Kidney (tissue), 14 donors: ENCODE results near the gene LGALS1. TPM values are rescaled to one million over a fixed set of nuclear protein-coding genes. Genes with fewer than 3 reads are reported as not detected.

ENCODE experiments used
- DNase-seq, 5 donors: peaks; one replicate each; pipeline ENCODE4 v3.0.0-alpha.2; 2013 to 2020
- FAIRE-seq: peaks from 2 replicates; lab custom pipeline; 2012; peaks lifted over from hg19 to GRCh38; lab: Jason Lieb, UNC
- H3K27ac ChIP-seq, 2 donors: one replicate each; pipeline ENCODE4 v1.7.0; 2013; ENCODE audit warnings: low read depth in 2 of 2, low read length in 2 of 2, inconsistent platforms in 1 of 2
- H3K27me3 ChIP-seq: one replicate; pipeline ENCODE4 v1.7.1; 2013; ENCODE audit warnings: low read length, inconsistent platforms; ENCODE audit not compliant: control insufficient read depth, insufficient read depth
- H3K36me3 ChIP-seq, 3 donors: one replicate each; pipeline versions ENCODE4 v1.7.0 to v1.7.1; 2013; ENCODE audit warnings: low read length in 3 of 3, control low read depth in 1 of 3, inconsistent platforms in 1 of 3; ENCODE audit not compliant: insufficient read depth in 3 of 3, control insufficient read depth in 2 of 3
- H3K4me1 ChIP-seq, 3 donors: one replicate each; pipeline versions ENCODE4 v1.7.0 to v1.7.1; 2013; ENCODE audit warnings: low read length in 3 of 3, inconsistent platforms in 1 of 3, low read depth in 1 of 3; ENCODE audit not compliant: control insufficient read depth in 2 of 3, insufficient read depth in 2 of 3
- H3K4me3 ChIP-seq, 3 donors: one replicate each; pipeline versions ENCODE4 v1.7.0 to v1.8.1; 2013; ENCODE audit warnings: low read length in 3 of 3, control low read depth in 1 of 3, inconsistent platforms in 1 of 3
- H3K9ac ChIP-seq, 3 donors: one replicate each; pipeline versions ENCODE4 v1.7.0 to v1.7.1; 2013; ENCODE audit warnings: low read length in 3 of 3, control low read depth in 1 of 3, inconsistent platforms in 1 of 3
- H3K9me3 ChIP-seq, 3 donors: one replicate each; pipeline versions ENCODE4 v1.7.0 to v1.7.1; 2013; ENCODE audit warnings: low read length in 3 of 3, control low read depth in 1 of 3, inconsistent platforms in 1 of 3; ENCODE audit not compliant: control insufficient read depth in 2 of 3, insufficient read depth in 1 of 3
- intact Hi-C: fragments of 100-400 bp; cut with DNase I; formaldehyde crosslinking; loops from one replicate; pipeline ENCODE4 v1.11.1; 2022
- polyA plus RNA-seq: library from polyadenylated mRNA; stranded (reverse); fragments of 350-450 nt; fragmentation: Illumina TruSeq; extraction: RNeasy Lipid Tissue Mini Kit (QIAGEN cat#74804); gene quantifications from one replicate; pipeline ENCODE4 v1.2.3, GENCODE V29; 2014; ENCODE audit warnings: low read depth, low replicate concordance; ENCODE audit not compliant: insufficient read depth
- total RNA-seq: library from RNA; stranded (reverse); fragmentation: NEBNext Ultra II Directional; extraction: Animal tissue kit (Norgen Biotek cat#: 25700); gene quantifications from one replicate; pipeline ENCODE4 v1.2.1, GENCODE V29; 2021
- TF ChIP-seq, protein P1 (sequence below): IDR thresholded peaks from 3 replicates; pipeline ENCODE4 v1.5.1; 2012; ENCODE audit warnings: mild to moderate bottlenecking, moderate library complexity, borderline replicate concordance; ENCODE audit not compliant: insufficient read depth; ENCODE audit errors: extremely low read depth
- donor health status: control.
- donor health status: control.
- donor health status: control.
- donor health status: control.
- donor health status: control.
- donor health status: DM: yes; HTN: yes; CAD: no.
- donor health status: Normal renal cell carcinoma (clear cell type).

LGALS1 gene
- total and polyA plus RNA-seq, 2 donors from 2014 or later: 227 to 496 TPM

DNA sequence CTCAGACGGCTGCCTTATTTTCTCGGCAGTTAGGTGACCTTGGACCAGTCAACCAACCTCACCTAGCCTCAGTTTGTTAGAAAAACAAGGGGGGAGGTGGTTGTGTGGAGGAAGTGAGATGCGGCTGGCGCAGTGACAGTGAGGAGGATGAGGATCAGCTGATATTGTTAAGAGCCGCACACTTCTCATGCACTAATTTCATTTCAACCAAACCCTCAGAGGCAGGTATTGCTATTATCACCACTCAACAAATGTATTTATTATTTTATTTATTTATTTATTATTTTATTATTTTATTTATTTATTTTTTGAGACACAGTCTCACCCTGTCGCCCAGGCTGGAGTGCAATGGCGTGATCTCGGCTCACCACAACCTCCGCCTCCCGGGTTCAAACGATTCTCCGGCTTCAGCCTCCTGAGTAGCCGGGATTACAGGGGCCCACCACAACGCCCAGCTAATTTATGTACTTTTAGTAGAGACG, 2.1 kb downstream of the LGALS1 start:
- Histone ChIP-seq H3K9me3 (no peaks in the 10 kb centered on the region), H3K27ac (peak overlapping the region; percentile 93 to 97), H3K36me3 (no peaks in the 10 kb centered on the region), H3K27me3 (no peaks in the 10 kb centered on the region), H3K4me1 (peaks cover 0 to 13% (median 0%) of the 10 kb centered on the region in 3 donors), H3K9ac (no peak overlapping the region), H3K4me3 (peak overlapping the region; percentile 49 to 64 (median 63))
- intact Hi-C loops: no loop called here
- DNase-seq (no peak), FAIRE-seq (no peak)
- TF ChIP-seq, protein P1, sequence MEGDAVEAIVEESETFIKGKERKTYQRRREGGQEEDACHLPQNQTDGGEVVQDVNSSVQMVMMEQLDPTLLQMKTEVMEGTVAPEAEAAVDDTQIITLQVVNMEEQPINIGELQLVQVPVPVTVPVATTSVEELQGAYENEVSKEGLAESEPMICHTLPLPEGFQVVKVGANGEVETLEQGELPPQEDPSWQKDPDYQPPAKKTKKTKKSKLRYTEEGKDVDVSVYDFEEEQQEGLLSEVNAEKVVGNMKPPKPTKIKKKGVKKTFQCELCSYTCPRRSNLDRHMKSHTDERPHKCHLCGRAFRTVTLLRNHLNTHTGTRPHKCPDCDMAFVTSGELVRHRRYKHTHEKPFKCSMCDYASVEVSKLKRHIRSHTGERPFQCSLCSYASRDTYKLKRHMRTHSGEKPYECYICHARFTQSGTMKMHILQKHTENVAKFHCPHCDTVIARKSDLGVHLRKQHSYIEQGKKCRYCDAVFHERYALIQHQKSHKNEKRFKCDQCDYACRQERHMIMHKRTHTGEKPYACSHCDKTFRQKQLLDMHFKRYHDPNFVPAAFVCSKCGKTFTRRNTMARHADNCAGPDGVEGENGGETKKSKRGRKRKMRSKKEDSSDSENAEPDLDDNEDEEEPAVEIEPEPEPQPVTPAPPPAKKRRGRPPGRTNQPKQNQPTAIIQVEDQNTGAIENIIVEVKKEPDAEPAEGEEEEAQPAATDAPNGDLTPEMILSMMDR: no peak

DNA sequence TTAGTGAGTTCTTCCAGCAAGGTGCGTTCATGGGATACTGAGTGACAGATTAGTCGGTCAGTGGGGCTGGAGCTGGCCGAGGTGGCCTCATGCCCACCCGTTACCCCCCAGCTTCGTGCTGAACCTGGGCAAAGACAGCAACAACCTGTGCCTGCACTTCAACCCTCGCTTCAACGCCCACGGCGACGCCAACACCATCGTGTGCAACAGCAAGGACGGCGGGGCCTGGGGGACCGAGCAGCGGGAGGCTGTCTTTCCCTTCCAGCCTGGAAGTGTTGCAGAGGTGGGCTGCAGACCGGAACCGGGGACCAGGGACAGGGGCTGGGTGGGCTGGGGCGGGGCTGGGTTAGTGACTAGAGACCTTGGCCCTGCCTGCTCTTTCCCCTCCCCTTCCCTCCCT, 2.9 kb downstream of the LGALS1 start:
- FAIRE-seq (no peak), DNase-seq (peak in 2 of 5 donors; percentile 38 to 45)
- Histone ChIP-seq H3K4me1 (peaks cover 0 to 13% (median 0%) of the 10 kb centered on the region in 3 donors), H3K9me3 (no peaks in the 10 kb centered on the region), H3K9ac (no peak overlapping the region), H3K27me3 (no peaks in the 10 kb centered on the region), H3K27ac (no peak overlapping the region), H3K36me3 (no peaks in the 10 kb centered on the region), H3K4me3 (no peak overlapping the region)
- intact Hi-C loops: no loop called here
- TF ChIP-seq, protein P1: no peak

DNA sequence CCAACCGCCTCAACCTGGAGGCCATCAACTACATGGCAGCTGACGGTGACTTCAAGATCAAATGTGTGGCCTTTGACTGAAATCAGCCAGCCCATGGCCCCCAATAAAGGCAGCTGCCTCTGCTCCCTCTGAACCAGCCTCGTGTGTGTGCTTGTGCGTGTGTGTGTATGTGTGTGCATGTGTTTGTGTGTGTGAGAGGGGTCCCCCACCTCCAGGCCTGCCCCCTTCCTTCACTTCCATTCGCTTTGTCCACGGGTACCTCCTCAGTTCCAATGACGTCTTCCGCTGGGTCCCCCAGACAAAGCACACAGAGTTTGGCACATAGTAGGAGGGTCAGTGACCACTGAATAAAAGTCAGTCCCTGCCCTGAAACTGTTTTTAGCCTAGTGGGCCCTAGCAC, 4.2 kb downstream of the LGALS1 start:
- no peak for FAIRE-seq
- H3K27ac ChIP-seq: no peak overlapping the region

More for the DNA sequence above, 4.2 kb downstream of the LGALS1 start:
- Histone ChIP-seq H3K9ac (no peak overlapping the region), H3K36me3 (no peaks in the 10 kb centered on the region), H3K4me3 (no peak overlapping the region), H3K27me3 (no peaks in the 10 kb centered on the region), H3K9me3 (no peaks in the 10 kb centered on the region), H3K4me1 (peaks cover 0 to 9% (median 0%) of the 10 kb centered on the region in 3 donors)
- intact Hi-C loops: loop anchor here (5.0 kb wide), 1 partner anchor 37 kb away; no protein-coding TSS in a partner anchor
- no peak for DNase-seq
- TF ChIP-seq, protein P1: no peak
